Measurements from ENCODE around the gene NT5C3B. TPM values are rescaled to one million over a fixed set of nuclear protein-coding genes. Genes with fewer than 3 reads are reported as not detected.
A peak's percentile ranks its signal among the peaks of the same experiment; 100 is the strongest.
"Not testable (repeated sequence)": the region's sequence is repeated elsewhere in the genome, so short reads cannot be mapped to it uniquely, and the experiment has no call there.

NT5C3B gene
- 10 to 100 TPM; 18.8 to 49.4 TPM for total RNA-seq

- Mint-ChIP-seq H3K27ac (peak within 1 kb of the TSS in 1 of 2 donors; percentile 19), H3K36me3 (no peaks in the 10 kb centered on the region), H3K4me1 (ENCODE audit: low read depth in 2 of 2) (peaks cover 7% of the 10 kb centered on the region in 2 donors), H3K9me3 (no peaks in the 10 kb centered on the region), H3K4me3 (peak within 1 kb of the TSS; percentile 78), H3K27me3 (peaks cover 0 to 2% of the 10 kb centered on the region in 2 donors)
- ATAC-seq: peak; percentile 89 to 91
- peak; percentile 71 for DNase-seq (ENCODE audit: low spot score)
Observed at GRCh38 chr17:41835800-41836549, at the start of gene NT5C3B. Gene NT5C3B, minus strand, starts transcription at chr17:41836232. Its CDS starts 39 bp downstream, at chr17:41836193.

GRCh38 chr17:41885733-41886132, 49.7 kb upstream of the NT5C3B start:
- Mint-ChIP-seq H3K4me3 (no peak overlapping the region), H3K36me3 (peaks cover 10% of the 10 kb centered on the region)
- no peak for DNase-seq (ENCODE audit: low spot score)

GRCh38 chr17:41882756-41883155, 46.7 kb upstream of the NT5C3B start:
- H3K4me1 Mint-ChIP-seq (ENCODE audit: low read depth in 2 of 2): peaks cover 0 to 7% of the 10 kb centered on the region in 2 donors
- no peak overlapping the region for H3K27ac Mint-ChIP-seq
- H3K9me3 Mint-ChIP-seq: no peaks in the 10 kb centered on the region
- no peak for ATAC-seq
- no peak for DNase-seq (ENCODE audit: low spot score)
- H3K4me3 Mint-ChIP-seq: no peak overlapping the region
- peaks cover 20% of the 10 kb centered on the region for H3K36me3 Mint-ChIP-seq
- no peaks in the 10 kb centered on the region for H3K27me3 Mint-ChIP-seq

More at GRCh38 chr17:41885733-41886132, 49.7 kb upstream of the NT5C3B start:
- Mint-ChIP-seq H3K9me3 (no peaks in the 10 kb centered on the region), H3K27ac (no peak overlapping the region), H3K4me1 (ENCODE audit: low read depth in 2 of 2) (peaks cover 0 to 4% of the 10 kb centered on the region in 2 donors), H3K27me3 (no peaks in the 10 kb centered on the region)
- no peak for ATAC-seq

- Mint-ChIP-seq H3K27ac (no peak overlapping the region), H3K27me3 (no peaks in the 10 kb centered on the region), H3K4me1 (ENCODE audit: low read depth in 2 of 2) (peaks cover 0 to 7% of the 10 kb centered on the region in 2 donors), H3K9me3 (no peaks in the 10 kb centered on the region), H3K4me3 (no peak overlapping the region), H3K36me3 (peaks cover 16% of the 10 kb centered on the region)
- no peak for DNase-seq (ENCODE audit: low spot score)
- no peak for ATAC-seq
Observed at GRCh38 chr17:41880130-41880529, 44.1 kb upstream of the NT5C3B start.

- H3K36me3 Mint-ChIP-seq; H3K4me1 Mint-ChIP-seq (ENCODE audit: low read depth in 2 of 2); ATAC-seq: not testable (repeated sequence)
Observed at GRCh38 chr17:41874293-41874670, 38.2 kb upstream of the NT5C3B start.

GRCh38 chr17:41873559-41874292, 37.7 kb upstream of the NT5C3B start:
- DNase-seq (ENCODE audit: low spot score) (no peak), ATAC-seq (no peak)
- Mint-ChIP-seq H3K4me1 (ENCODE audit: low read depth in 2 of 2) (no peaks in the 10 kb centered on the region), H3K36me3 (peaks cover 9% of the 10 kb centered on the region), H3K27ac (no peak overlapping the region), H3K27me3 (no peaks in the 10 kb centered on the region), H3K9me3 (no peaks in the 10 kb centered on the region), H3K4me3 (no peak overlapping the region)

More at GRCh38 chr17:41874293-41874670, 38.2 kb upstream of the NT5C3B start:
- H3K9me3 Mint-ChIP-seq; H3K27ac Mint-ChIP-seq; H3K4me3 Mint-ChIP-seq; H3K27me3 Mint-ChIP-seq; DNase-seq (ENCODE audit: low spot score): not testable (repeated sequence)

GRCh38 chr17:41871789-41872188, 35.8 kb upstream of the NT5C3B start:
- Mint-ChIP-seq H3K27ac (no peak overlapping the region), H3K9me3 (no peaks in the 10 kb centered on the region), H3K27me3 (no peaks in the 10 kb centered on the region), H3K4me1 (ENCODE audit: low read depth in 2 of 2) (no peaks in the 10 kb centered on the region), H3K36me3 (peaks cover 9% of the 10 kb centered on the region), H3K4me3 (no peak overlapping the region)
- no peak for ATAC-seq
- DNase-seq (ENCODE audit: low spot score): no peak

- ATAC-seq (no peak), DNase-seq (ENCODE audit: low spot score) (no peak)
- Mint-ChIP-seq H3K9me3 (no peaks in the 10 kb centered on the region), H3K27ac (no peak overlapping the region), H3K36me3 (peaks cover 10% of the 10 kb centered on the region), H3K27me3 (no peaks in the 10 kb centered on the region), H3K4me1 (ENCODE audit: low read depth in 2 of 2) (peaks cover under 1% of the 10 kb centered on the region in 2 donors), H3K4me3 (no peak overlapping the region)
Observed at GRCh38 chr17:41870627-41871026, 34.6 kb upstream of the NT5C3B start.

GRCh38 chr17:41870097-41870496, 34.1 kb upstream of the NT5C3B start:
- no peak for ATAC-seq
- H3K27me3 Mint-ChIP-seq: no peaks in the 10 kb centered on the region
- H3K36me3 Mint-ChIP-seq: peaks cover 10% of the 10 kb centered on the region
- DNase-seq (ENCODE audit: low spot score): no peak
- H3K4me3 Mint-ChIP-seq: no peak overlapping the region
- H3K27ac Mint-ChIP-seq: no peak overlapping the region
- H3K9me3 Mint-ChIP-seq: no peaks in the 10 kb centered on the region
- H3K4me1 Mint-ChIP-seq (ENCODE audit: low read depth in 2 of 2): peaks cover 3 to 4% of the 10 kb centered on the region in 2 donors

- Mint-ChIP-seq H3K36me3 (peaks cover 10% of the 10 kb centered on the region), H3K27ac (peak overlapping the region in 1 of 2 donors; percentile 58), H3K27me3 (no peaks in the 10 kb centered on the region), H3K4me1 (ENCODE audit: low read depth in 2 of 2) (peaks cover 3 to 4% of the 10 kb centered on the region in 2 donors), H3K4me3 (no peak overlapping the region), H3K9me3 (no peaks in the 10 kb centered on the region)
- DNase-seq (ENCODE audit: low spot score): no peak
- ATAC-seq: no peak
Observed at GRCh38 chr17:41869426-41869825, 33.4 kb upstream of the NT5C3B start.

- ATAC-seq (no peak), DNase-seq (ENCODE audit: low spot score) (no peak)
- no peaks in the 10 kb centered on the region for H3K27me3 Mint-ChIP-seq
- peaks cover 10% of the 10 kb centered on the region for H3K36me3 Mint-ChIP-seq
- peaks cover 3 to 4% of the 10 kb centered on the region in 2 donors for H3K4me1 Mint-ChIP-seq (ENCODE audit: low read depth in 2 of 2)
- no peak overlapping the region for H3K4me3 Mint-ChIP-seq
- H3K27ac Mint-ChIP-seq: peak overlapping the region in 1 of 2 donors; percentile 58
- no peaks in the 10 kb centered on the region for H3K9me3 Mint-ChIP-seq
Observed at GRCh38 chr17:41868568-41868967, 32.5 kb upstream of the NT5C3B start.

GRCh38 chr17:41865596-41865893, 29.5 kb upstream of the NT5C3B start:
- Mint-ChIP-seq H3K27me3 (no peaks in the 10 kb centered on the region), H3K36me3 (peaks cover 10% of the 10 kb centered on the region), H3K9me3 (no peaks in the 10 kb centered on the region), H3K4me3 (no peak overlapping the region), H3K4me1 (ENCODE audit: low read depth in 2 of 2) (peaks cover 9 to 12% of the 10 kb centered on the region in 2 donors), H3K27ac (peak overlapping the region in 1 of 2 donors; percentile 26)
- ATAC-seq: no peak
- DNase-seq (ENCODE audit: low spot score): no peak

- ATAC-seq (peak; percentile 98), DNase-seq (ENCODE audit: low spot score) (peak; percentile 89)
- Mint-ChIP-seq H3K27me3 (no peaks in the 10 kb centered on the region), H3K4me3 (no peak within 1 kb of the TSS), H3K36me3 (peaks cover 10% of the 10 kb centered on the region), H3K27ac (peak within 1 kb of the TSS in 1 of 2 donors; percentile 26), H3K4me1 (ENCODE audit: low read depth in 2 of 2) (peaks cover 10 to 16% of the 10 kb centered on the region in 2 donors), H3K9me3 (no peaks in the 10 kb centered on the region)
Observed at GRCh38 chr17:41864836-41865595, 29.0 kb upstream of the NT5C3B start, which contains the start of gene KLHL11. Gene KLHL11, minus strand, starts transcription at chr17:41865423. Its CDS starts 53 bp downstream, at chr17:41865370.

- no peak overlapping the region for H3K4me3 Mint-ChIP-seq
- H3K9me3 Mint-ChIP-seq: no peaks in the 10 kb centered on the region
- H3K27ac Mint-ChIP-seq: no peak overlapping the region
- peaks cover 10 to 16% of the 10 kb centered on the region in 2 donors for H3K4me1 Mint-ChIP-seq (ENCODE audit: low read depth in 2 of 2)
- no peak for ATAC-seq
- peaks cover 10% of the 10 kb centered on the region for H3K36me3 Mint-ChIP-seq
- no peaks in the 10 kb centered on the region for H3K27me3 Mint-ChIP-seq
- DNase-seq (ENCODE audit: low spot score): peak; percentile 68
Observed at GRCh38 chr17:41864498-41864835, 28.4 kb upstream of the NT5C3B start.
